Epithelial cell of proximal tubule (primary cell): ENCODE results near the gene TBR1. TPM values are rescaled to one million over a fixed set of nuclear protein-coding genes. Genes with fewer than 3 reads are reported as not detected.

Experiments
- DNase-seq: peaks from one replicate; pipeline ENCODE4 v3.0.0-alpha.2; 2011; ENCODE audit warnings: low read depth
- H3K4me3 ChIP-seq: 2 replicates; pipeline ENCODE4 v1.5.1; 2011; ENCODE audit warnings: low read depth, mild to moderate bottlenecking, low read length
- total RNA-seq: library from RNA; depleted of rRNA; stranded (reverse); fragments of >200 nt; gene quantifications from 2 replicates; pipeline ENCODE4 v1.2.3, GENCODE V29; 2015
- TF ChIP-seq, protein P1 (sequence below): conservative IDR thresholded peaks from 2 replicates; pipeline ENCODE4 v1.5.1; 2012; ENCODE audit warnings: low read depth, mild to moderate bottlenecking, low read length

The TBR1 gene
- total RNA-seq, 1 donor from 2014 or later = not detected

DNA sequence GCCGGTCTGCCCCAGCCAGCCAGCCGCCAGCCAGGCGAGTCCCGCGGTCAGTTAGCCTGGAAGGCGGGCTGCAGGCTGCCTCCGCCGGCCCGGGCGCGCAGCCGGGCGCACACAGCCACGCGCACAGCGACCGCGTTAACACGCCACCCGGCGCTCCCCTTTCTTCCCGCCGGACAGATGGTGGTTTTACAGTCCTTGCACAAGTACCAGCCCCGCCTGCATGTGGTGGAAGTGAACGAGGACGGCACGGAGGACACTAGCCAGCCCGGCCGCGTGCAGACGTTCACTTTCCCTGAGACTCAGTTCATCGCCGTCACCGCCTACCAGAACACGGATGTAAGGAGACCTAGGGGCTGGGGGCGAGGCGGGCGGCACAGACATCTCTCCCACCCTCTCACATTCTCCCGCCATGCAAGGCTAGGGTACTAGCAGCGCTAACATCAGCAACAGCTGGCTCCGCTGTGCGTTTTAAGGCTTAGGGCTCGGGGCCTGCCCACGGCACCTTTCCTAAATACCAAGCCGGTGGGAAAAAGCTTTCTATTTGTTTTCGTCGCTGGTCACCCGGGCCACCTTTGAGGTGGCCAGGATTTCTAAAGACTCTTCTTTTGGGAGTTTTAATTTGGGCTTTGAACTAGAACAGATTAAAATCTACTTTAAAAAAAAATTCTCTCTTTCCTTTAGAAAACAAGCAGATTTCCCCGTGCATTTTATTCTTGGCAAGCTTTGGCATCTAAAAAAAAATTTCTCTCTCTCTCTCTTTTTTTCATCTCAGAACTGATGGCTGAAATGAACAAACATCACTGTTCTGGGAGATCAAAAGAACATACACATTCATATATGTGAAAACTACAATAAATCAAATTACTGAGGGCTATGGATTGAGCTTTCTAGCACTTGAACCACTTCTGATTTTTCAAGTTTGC, 2.9 kb downstream of the TBR1 start:
- no peak for DNase-seq
- no peak overlapping the region for H3K4me3 ChIP-seq
- TF ChIP-seq, protein P1, sequence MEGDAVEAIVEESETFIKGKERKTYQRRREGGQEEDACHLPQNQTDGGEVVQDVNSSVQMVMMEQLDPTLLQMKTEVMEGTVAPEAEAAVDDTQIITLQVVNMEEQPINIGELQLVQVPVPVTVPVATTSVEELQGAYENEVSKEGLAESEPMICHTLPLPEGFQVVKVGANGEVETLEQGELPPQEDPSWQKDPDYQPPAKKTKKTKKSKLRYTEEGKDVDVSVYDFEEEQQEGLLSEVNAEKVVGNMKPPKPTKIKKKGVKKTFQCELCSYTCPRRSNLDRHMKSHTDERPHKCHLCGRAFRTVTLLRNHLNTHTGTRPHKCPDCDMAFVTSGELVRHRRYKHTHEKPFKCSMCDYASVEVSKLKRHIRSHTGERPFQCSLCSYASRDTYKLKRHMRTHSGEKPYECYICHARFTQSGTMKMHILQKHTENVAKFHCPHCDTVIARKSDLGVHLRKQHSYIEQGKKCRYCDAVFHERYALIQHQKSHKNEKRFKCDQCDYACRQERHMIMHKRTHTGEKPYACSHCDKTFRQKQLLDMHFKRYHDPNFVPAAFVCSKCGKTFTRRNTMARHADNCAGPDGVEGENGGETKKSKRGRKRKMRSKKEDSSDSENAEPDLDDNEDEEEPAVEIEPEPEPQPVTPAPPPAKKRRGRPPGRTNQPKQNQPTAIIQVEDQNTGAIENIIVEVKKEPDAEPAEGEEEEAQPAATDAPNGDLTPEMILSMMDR = no peak

DNA sequence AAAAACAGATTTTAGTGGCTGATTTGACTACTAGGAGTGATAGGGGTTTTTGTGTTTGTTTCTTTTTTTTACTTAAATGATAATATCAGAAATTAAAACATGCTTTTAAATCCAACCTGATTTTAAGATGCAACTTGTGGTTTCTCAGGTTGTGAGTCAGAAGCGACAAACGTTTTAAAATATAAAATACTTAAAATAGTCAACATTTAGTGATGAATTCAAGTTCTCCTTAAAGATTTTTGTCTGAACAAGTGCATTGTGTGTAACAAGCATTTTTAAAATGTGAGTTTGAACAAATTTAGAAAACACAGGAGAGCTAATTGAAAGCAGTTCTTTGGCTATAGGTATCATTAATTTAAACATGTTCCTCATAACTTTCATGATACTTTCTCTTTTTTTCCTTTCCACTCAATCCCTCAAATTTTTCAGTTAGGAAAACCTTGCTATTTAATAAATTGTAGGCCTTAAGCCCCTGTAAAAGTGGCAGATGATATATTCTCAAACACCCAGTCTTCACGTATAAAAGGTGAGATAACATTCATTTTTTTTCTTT, 3.6 kb downstream of the TBR1 start:
- TF ChIP-seq, protein P1 = no peak
- H3K4me3 ChIP-seq = no peak overlapping the region
- DNase-seq = no peak

DNA sequence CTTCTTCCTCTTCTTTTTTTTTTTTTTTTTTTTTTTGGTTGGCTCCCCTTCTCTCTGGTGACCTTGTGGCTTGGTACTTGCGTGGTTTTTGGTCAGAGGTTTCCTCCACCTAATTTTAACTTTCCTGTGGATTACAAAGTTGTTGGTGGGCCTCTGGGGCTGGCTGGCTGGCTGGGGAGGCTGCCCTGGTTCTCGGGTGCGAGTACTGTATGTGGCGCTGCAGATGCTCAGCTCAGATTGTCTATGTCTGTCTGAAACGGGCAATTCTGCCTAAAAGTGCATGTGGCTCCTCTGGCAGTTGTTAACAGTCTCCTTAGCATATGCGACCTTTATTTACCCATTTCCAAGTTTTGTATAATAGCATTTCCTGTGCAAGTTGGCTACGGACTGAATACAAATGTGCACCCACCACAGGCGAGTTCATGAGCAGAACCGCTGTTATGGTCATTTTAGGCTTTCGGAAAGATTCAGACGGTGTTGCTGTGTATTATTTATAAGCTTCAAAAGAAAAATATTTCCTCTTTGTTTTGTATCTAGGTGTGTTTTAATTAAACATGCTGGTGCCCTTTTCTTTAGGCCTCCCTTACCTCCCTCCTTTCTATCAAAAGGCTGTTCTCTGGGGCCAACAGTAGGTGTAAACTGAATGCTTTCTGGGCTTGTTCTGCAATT, 4.4 kb downstream of the TBR1 start:
- no peak for DNase-seq
- H3K4me3 ChIP-seq = no peak overlapping the region
- TF ChIP-seq, protein P1 = no peak

DNA sequence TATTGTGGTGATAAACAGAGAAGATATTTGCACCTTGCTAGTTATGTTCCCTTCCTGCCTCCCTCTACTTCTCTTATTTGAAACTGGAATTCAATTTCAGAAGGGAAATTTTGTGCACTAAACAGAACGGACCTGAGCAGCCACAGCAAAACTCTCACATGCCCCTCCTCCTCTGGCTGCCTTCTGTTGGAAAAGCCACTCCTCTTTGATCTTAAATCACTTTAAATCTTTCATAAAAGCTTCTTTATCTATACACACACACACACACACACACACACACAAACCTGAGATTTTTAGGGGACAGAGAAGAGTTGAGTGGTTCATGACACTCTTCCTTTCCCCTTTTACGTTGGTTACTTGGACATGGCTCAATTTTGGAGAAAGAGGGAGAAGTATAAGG, 5.6 kb downstream of the TBR1 start:
- TF ChIP-seq, protein P1 = no peak
- no peak for DNase-seq
- no peak overlapping the region for H3K4me3 ChIP-seq

DNA sequence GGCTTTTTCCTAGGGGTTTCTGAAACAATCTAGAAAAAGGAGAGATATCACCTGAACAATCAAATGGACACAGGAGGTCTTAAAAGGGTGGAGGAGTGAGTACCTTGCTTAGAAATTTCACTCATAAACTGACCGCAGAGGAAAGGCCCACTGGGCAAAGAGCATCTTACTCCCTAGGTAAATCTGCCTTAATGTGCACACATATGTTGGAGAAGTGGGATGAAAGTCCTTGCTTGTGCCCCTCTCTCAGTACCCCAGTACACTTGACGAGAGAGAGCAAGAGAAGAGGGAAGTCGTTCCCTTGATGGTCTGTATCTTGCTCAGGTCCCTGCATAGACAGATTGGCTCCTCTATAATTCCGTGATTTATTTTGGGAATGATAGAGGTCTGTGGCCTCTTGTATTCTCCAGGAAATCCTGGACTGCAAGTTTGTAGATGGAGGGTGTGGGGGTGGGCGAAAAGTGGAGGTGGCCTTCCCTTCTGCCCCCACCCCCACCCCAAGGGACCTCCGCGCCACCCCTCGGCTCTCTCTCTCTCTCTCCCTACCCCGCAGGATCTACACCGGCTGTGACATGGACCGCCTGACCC, 6.8 kb downstream of the TBR1 start:
- H3K4me3 ChIP-seq = no peak overlapping the region
- no peak for DNase-seq
- TF ChIP-seq, protein P1 = no peak

DNA sequence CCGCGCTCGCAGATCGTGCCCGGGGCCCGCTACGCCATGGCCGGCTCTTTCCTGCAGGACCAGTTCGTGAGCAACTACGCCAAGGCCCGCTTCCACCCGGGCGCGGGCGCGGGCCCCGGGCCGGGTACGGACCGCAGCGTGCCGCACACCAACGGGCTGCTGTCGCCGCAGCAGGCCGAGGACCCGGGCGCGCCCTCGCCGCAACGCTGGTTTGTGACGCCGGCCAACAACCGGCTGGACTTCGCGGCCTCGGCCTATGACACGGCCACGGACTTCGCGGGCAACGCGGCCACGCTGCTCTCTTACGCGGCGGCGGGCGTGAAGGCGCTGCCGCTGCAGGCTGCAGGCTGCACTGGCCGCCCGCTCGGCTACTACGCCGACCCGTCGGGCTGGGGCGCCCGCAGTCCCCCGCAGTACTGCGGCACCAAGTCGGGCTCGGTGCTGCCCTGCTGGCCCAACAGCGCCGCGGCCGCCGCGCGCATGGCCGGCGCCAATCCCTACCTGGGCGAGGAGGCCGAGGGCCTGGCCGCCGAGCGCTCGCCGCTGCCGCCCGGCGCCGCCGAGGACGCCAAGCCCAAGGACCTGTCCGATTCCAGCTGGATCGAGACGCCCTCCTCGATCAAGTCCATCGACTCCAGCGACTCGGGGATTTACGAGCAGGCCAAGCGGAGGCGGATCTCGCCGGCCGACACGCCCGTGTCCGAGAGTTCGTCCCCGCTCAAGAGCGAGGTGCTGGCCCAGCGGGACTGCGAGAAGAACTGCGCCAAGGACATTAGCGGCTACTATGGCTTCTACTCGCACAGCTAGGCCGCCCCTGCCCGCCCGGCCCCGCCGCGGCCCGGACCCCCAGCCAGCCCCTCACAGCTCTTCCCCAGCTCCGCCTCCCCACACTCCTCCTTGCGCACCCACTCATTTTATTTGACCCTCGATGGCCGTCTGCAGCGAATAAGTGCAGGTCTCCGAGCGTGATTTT, 7.6 kb downstream of the TBR1 start:
- DNase-seq = no peak
- no peak overlapping the region for H3K4me3 ChIP-seq
- TF ChIP-seq, protein P1 = no peak
